Large intestine (tissue), 3 donors: ENCODE data around the gene CNN2. TPM values are rescaled to one million over a fixed set of nuclear protein-coding genes. Genes with fewer than 3 reads are reported as not detected.

Experiments used
- DNase-seq, 2 donors: peaks; one replicate each; pipeline versions ENCODE4 v3.0.0 to v3.0.0-alpha.2; 2013
- H3K27ac ChIP-seq: one replicate; pipeline ENCODE4 v1.5.1; 2013; ENCODE audit warnings: low read length
- H3K27me3 ChIP-seq: 2 replicates; pipeline ENCODE4 v1.6.1; 2013; ENCODE audit warnings: low read length; ENCODE audit not compliant: control insufficient read depth, insufficient read depth
- H3K36me3 ChIP-seq: 2 replicates; pipeline ENCODE4 v1.6.1; 2013; ENCODE audit warnings: low read length; ENCODE audit not compliant: control insufficient read depth, insufficient read depth
- H3K4me1 ChIP-seq: one replicate; pipeline ENCODE4 v1.6.1; 2013; ENCODE audit warnings: low read length; ENCODE audit not compliant: control insufficient read depth, insufficient read depth
- H3K4me3 ChIP-seq: one replicate; pipeline ENCODE4 v1.5.1; 2013; ENCODE audit warnings: low read length
- H3K9me3 ChIP-seq: one replicate; pipeline ENCODE4 v1.6.1; 2013; ENCODE audit warnings: mild to moderate bottlenecking, low read depth, low read length, moderate library complexity; ENCODE audit not compliant: control insufficient read depth
- WGBS: methylation state at CpG from one replicate; pipeline ENCODE4 v1.1.5; 2013; ENCODE audit warnings: low lambda C conversion rate; ENCODE audit not compliant: insufficient coverage; 5-methylcytosine and 5-hydroxymethylcytosine counted together
- polyA plus RNA-seq: library from polyadenylated mRNA; unstranded; fragments of 120-200 nt; gene quantifications from one replicate; pipeline ENCODE4 v1.2.1, GENCODE V29; 2013

Gene CNN2
- polyA plus RNA-seq, 1 donor, result 31.5 TPM

DNA sequence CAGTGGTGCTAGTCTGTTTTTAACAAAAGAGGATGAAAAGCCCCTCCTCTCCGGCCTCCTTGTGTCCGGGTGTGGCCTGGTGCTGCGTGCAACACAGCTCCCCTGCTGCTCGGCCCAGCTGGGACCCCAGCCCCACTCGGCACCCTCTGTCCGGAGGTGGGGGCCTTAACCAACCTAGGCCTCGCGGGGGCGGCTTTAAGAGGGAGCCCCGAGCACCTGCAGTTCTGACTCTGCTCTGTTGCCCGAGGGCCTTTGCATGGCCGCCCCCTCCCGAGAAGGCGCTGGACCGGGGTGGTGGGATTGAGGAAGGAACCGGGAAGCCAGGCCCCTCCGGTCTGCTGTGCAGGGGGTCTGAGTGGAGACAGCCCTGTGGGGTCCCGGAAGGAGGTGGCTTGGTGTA, 31.9 kb upstream of the CNN2 start:
- H3K4me1 ChIP-seq, result peaks cover 9% of the 10 kb centered on the region
- no peak overlapping the region for H3K27ac ChIP-seq
- no CpG with 5 or more reads among the region's 18 CpGs for WGBS
- H3K27me3 ChIP-seq, result peaks cover 46% of the 10 kb centered on the region
- no peak overlapping the region for H3K4me3 ChIP-seq
- H3K9me3 ChIP-seq, result peaks cover 27% of the 10 kb centered on the region
- no peak for DNase-seq
- H3K36me3 ChIP-seq, result peaks cover 32% of the 10 kb centered on the region

DNA sequence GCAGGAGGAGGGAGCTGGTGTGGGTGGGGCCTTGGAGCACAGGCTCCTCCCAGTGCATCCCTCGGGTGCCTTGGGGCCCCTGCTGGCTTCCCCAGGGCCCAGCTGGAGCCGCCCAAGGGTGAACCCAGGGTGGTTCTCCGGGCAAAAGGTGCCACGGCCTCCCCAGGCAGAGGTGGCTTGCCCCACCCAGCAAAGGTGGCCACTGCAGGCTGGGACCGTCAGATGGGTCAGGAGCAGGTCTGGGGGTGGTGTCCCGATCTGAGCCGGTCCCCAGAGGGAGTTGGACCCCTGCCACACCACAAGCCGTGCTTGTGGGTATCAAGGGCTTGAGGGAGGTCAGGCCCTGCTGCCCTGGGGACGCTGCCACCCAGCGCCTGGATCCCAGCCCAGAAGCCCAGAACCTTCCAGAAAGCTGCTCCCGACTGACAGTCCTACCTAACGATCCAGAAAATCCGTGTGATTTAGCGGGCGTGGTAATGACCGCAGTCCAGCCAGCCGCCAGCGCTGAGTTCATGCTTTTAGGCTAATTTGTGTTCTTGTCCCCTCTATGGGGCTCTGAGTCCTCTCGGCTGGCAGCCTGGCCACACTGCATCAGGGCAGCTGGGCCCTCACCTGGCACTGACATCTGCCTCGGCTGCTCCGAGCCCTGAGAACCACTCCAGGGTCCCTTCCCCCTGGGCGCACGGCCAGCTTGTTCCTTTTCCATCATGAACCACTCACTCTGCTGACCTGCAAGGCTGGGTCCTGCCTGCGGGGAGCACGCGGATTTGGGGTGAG, 31.2 kb upstream of the CNN2 start:
- WGBS, result no CpG with 5 or more reads among the region's 26 CpGs
- DNase-seq, result no peak
- Histone ChIP-seq H3K27ac (no peak overlapping the region), H3K36me3 (peaks cover 26% of the 10 kb centered on the region), H3K27me3 (peaks cover 52% of the 10 kb centered on the region), H3K9me3 (peaks cover 27% of the 10 kb centered on the region), H3K4me3 (no peak overlapping the region), H3K4me1 (peaks cover 9% of the 10 kb centered on the region)

DNA sequence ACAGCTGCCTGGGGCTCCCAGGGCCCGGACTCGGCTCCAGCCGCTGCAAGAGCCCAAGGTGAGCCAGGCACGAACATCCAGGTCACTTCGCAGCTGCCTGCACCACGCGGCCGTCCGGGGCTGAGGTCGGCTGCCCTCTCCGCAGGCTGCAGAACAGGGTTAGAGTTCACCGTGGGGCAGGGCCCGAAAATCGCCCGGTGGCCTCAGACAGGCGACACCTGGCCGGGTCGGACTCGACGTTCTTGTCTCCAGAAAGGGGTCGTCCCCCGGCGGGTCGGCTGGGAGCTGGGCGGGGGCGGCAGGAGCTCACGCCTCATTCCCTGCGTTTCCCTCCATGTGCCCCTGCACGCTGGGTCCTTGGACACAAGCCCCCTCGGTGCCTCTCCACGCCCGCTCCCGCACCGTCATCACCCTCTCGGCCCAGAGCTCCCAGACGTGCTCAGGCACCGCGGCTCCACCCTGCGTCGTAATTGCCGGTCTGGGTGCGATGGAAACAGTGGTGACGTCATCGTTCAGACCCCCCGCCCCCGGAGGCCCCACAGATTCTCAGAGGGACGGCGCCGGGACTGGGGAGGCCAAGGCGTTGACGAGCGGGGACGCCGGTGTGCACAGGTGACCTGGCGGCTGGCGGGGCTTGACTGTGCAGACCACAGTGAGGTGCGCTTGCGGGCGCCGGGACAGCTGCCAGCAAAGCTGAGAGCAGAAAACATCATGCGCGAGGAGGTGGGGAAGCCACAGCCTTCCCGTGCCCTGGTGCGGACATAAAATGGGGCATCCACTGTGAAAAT, 30.2 kb upstream of the CNN2 start:
- H3K4me1 ChIP-seq, result peaks cover 14% of the 10 kb centered on the region
- H3K27me3 ChIP-seq, result peaks cover 58% of the 10 kb centered on the region
- no peak overlapping the region for H3K4me3 ChIP-seq
- peak; percentile 61 to 73 for DNase-seq
- H3K27ac ChIP-seq, result no peak overlapping the region
- peaks cover 16% of the 10 kb centered on the region for H3K36me3 ChIP-seq
- peaks cover 22% of the 10 kb centered on the region for H3K9me3 ChIP-seq
- no CpG with 5 or more reads among the region's 64 CpGs for WGBS

DNA sequence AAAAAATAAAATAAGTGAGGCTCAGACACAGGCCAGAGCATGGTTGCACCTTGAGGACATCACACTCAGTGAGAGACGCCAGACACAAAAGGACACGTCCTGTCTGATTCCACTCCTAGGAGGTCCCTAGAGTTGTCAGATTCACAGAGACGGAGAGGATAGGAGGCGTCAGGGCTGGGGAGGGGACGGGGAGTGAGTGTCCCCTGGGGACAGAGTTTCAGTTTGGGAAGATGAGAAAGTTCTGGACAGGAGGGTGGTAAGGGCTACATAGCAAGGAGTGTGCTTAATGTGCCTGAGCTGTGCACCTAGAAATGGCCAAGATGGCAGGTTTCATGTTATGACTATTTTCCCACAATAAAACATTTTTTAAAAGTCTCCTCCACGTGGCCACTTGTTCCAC, 28.3 kb upstream of the CNN2 start:
- no peak for DNase-seq
- peaks cover 71% of the 10 kb centered on the region for H3K27me3 ChIP-seq
- no CpG with 5 or more reads among the region's 6 CpGs for WGBS

DNA sequence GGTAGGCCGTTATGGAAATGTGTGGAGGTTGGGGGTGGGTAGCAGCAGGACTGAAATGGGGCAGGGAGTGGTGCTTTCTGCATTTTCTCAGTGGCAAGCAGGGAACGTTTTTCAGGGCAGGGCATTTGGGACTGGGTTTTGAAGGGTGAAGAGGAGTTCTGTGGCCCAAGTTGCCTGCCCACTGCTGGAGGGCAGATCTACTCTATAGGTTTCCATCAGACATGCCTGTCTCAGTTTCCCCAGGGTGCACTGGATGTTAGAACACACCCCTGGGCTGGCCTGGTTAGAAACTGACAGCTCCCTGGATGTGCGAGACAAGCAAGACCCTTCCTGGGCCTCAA, 27.1 kb upstream of the CNN2 start:
- Histone ChIP-seq H3K4me1 (peaks cover 20% of the 10 kb centered on the region), H3K4me3 (no peak overlapping the region), H3K27me3 (peaks cover 71% of the 10 kb centered on the region), H3K9me3 (peaks cover 11% of the 10 kb centered on the region), H3K36me3 (peaks cover 4% of the 10 kb centered on the region), H3K27ac (no peak overlapping the region)
- WGBS, result 80% methylated on average over 1 of the region's 3 CpGs
- DNase-seq, result no peak

More for the DNA sequence above, 28.3 kb upstream of the CNN2 start:
- peaks cover 12% of the 10 kb centered on the region for H3K9me3 ChIP-seq
- H3K27ac ChIP-seq, result no peak overlapping the region
- H3K36me3 ChIP-seq, result peaks cover 10% of the 10 kb centered on the region
- H3K4me1 ChIP-seq, result peaks cover 20% of the 10 kb centered on the region
- H3K4me3 ChIP-seq, result no peak overlapping the region

DNA sequence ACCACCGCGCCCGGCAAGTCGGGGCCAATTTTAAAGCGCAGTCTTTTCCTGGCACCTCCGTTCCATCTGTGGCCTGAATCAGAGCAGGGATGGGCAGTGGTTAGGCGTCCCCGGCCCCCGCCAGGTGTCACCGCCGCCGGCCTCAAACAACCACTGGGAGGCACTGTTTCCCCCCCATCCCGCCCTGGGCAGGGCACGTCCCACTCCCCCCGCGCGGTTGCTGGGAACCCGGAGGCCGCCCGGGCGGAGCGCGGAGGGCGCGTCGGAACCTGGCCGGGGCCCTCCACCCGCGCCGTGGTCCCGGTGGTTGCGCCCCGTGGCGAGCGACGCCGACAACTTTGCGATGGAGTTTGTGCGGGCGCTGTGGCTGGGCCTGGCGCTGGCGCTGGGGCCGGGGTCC, 26.3 kb upstream of the CNN2 start, which contains the start of gene GRIN3B:
Gene GRIN3B (plus strand): TSS at position 325 of the 400 bp plus-strand sequence. CDS start 19 bp downstream, at position 344.
- Histone ChIP-seq H3K27me3 (peaks cover 69% of the 10 kb centered on the region), H3K4me3 (no peak within 1 kb of the TSS), H3K36me3 (no peaks in the 10 kb centered on the region), H3K4me1 (peaks cover 20% of the 10 kb centered on the region), H3K9me3 (peaks cover 18% of the 10 kb centered on the region), H3K27ac (no peak within 1 kb of the TSS)
- peak in 1 of 2 donors; percentile 53 for DNase-seq
- no CpG with 5 or more reads among the region's 43 CpGs for WGBS

DNA sequence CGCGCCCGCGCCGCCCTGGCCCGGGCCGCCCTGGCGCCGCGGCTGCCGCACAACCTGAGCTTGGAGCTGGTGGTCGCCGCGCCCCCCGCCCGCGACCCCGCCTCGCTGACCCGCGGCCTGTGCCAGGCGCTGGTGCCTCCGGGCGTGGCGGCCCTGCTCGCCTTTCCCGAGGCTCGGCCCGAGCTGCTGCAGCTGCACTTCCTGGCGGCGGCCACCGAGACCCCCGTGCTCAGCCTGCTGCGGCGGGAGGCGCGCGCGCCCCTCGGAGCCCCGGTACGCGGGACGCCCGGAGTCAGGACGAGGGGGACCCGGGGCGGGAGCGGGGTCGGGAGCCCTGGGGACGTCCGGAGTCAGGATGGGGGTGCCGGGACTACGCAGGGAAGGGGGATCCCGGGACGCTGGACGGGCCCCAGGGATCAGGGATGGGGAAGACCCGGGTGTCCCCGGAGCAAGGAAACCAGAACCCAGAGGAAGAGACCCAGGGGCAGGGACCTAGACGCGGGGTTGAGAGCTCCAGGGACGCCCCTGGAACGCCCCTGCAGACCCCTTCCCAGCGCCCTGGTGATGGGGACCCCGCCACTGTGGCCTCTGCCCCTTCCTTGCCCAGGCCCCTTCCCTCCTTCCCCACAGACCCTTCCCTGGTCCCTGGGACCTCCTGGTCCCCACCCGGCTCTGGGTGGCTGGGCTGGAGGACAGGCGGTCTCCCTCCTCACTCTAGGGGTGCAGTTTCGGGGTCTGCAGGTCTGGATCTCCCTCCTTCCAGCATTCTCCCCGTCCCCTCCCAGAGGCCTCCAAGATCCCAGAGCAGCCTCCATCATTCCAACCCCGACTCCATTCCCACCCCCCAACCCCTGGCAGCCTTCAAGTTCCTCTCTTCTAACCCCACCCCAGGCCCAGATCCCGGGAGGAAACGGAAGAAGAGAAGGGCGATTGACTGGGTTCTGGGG, 25.5 kb upstream of the CNN2 start:
- no peaks in the 10 kb centered on the region for H3K36me3 ChIP-seq
- no peak overlapping the region for H3K4me3 ChIP-seq
- DNase-seq, result no peak
- WGBS, result 33% methylated on average over 3 of the region's 73 CpGs
- peaks cover 18% of the 10 kb centered on the region for H3K4me1 ChIP-seq
- peaks cover 62% of the 10 kb centered on the region for H3K27me3 ChIP-seq
- H3K27ac ChIP-seq, result no peak overlapping the region
- peaks cover 18% of the 10 kb centered on the region for H3K9me3 ChIP-seq

DNA sequence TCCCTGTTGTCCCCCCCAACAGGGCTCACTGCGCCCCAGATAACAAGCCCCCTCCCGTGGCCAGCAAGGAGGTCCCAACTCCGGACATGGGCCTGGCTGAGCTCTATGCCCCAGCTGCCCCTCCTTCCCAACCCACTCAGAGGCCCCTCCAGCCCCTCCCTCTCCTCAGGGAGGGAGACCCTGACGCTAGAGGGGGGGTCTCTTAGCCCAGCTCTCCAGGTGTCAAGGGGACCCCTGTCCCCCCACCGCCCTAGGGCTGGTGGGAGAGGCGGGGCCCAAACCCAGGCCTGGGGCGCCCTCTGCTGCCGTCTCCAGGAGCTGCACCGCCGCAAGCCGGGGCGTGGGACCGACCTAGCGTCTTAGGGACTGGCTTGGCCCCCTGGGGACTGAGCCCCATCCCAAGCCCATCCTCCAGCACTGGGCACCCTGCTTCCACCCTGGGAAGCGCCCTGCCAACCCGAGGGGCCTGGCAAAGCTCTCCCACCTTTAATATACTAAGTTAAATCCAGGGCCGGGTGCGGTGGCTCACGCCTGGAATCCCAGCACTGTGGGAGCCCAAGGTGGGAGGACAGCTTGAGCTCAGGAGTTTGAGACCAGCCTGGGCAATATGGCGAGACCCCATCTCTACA, 24.8 kb upstream of the CNN2 start:
- no peak for DNase-seq
- Histone ChIP-seq H3K27ac (no peak overlapping the region), H3K4me3 (no peak overlapping the region), H3K4me1 (peaks cover 11% of the 10 kb centered on the region), H3K27me3 (peaks cover 54% of the 10 kb centered on the region), H3K9me3 (peaks cover 14% of the 10 kb centered on the region), H3K36me3 (no peaks in the 10 kb centered on the region)
- no CpG with 5 or more reads among the region's 20 CpGs for WGBS

DNA sequence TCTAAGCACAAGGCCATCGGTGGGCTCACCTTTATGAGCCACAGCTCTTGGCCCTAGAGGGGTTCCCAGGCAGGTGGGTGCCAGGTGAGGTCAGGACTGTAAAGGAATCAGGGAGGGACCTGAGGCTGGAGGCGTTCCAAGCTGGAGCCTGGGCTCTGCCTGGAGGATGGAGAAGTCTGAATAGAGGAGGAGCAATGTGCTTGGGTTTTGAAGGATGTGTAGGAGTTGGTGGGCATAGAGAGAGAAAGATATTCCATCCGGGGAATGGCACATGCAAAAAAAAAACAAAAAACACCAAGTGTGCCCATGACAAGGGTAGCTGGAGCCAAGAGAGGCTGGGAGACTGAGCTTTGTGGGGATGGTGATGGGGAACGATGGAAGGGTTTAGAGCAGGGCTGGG, 23.8 kb upstream of the CNN2 start:
- WGBS, result 86% methylated on average over 1 of the region's 4 CpGs
- H3K27me3 ChIP-seq, result peaks cover 44% of the 10 kb centered on the region
- peaks cover 12% of the 10 kb centered on the region for H3K9me3 ChIP-seq
- no peak overlapping the region for H3K27ac ChIP-seq
- DNase-seq, result no peak
- H3K4me3 ChIP-seq, result no peak overlapping the region
- H3K4me1 ChIP-seq, result peaks cover 11% of the 10 kb centered on the region
- H3K36me3 ChIP-seq, result no peaks in the 10 kb centered on the region
